MM.1S (cell line): ENCODE results near the gene CLRN3.

ENCODE experiments used
- DNase-seq: peaks from one replicate; pipeline ENCODE4 v3.0.0-alpha.2; 2015
- H2AFZ ChIP-seq: fragments of 300-600 bp; sonication (generic); 2 replicates; pipeline ENCODE4 v1.6.0; 2016; ENCODE audit warnings: antibody characterized with exemption, low read length
- H3F3A ChIP-seq: fragments of 300-600 bp; sonication (generic); 2 replicates; pipeline ENCODE4 v1.6.1; 2016; ENCODE audit warnings: mild to moderate bottlenecking, antibody characterized with exemption, low read length, moderate library complexity, mixed read lengths; ENCODE audit not compliant: insufficient read depth
- H3K27ac ChIP-seq: fragments of 300-600 bp; sonication (generic); 2 replicates; pipeline ENCODE4 v1.5.1; 2016; ENCODE audit warnings: mild to moderate bottlenecking, low read length
- H3K27me3 ChIP-seq: fragments of 300-600 bp; sonication (generic); replicated peaks from 2 replicates; pipeline ENCODE4 v1.6.0; 2016; ENCODE audit warnings: low read length; ENCODE audit not compliant: insufficient read depth
- H3K36me3 ChIP-seq: fragments of 300-600 bp; sonication (generic); replicated peaks from 2 replicates; pipeline ENCODE4 v1.6.1; 2016; ENCODE audit warnings: mild to moderate bottlenecking, low read length, mixed read lengths; ENCODE audit not compliant: insufficient read depth
- H3K4me1 ChIP-seq: fragments of 300-600 bp; sonication (generic); 2 replicates; pipeline ENCODE4 v1.6.1; 2016; ENCODE audit warnings: low read length, mixed read lengths
- H3K4me2 ChIP-seq: fragments of 300-600 bp; sonication (generic); 2 replicates; pipeline ENCODE4 v1.6.0; 2016; ENCODE audit warnings: low read depth, low read length
- H3K4me3 ChIP-seq: fragments of 300-600 bp; sonication (generic); 2 replicates; pipeline ENCODE4 v1.5.1; 2016; ENCODE audit warnings: low read length, mixed read lengths
- H3K79me2 ChIP-seq: fragments of 300-600 bp; sonication (generic); 2 replicates; pipeline ENCODE4 v1.6.1; 2016; ENCODE audit warnings: mixed run types, low read length, mixed read lengths
- H3K9ac ChIP-seq: fragments of 300-600 bp; sonication (generic); 2 replicates; pipeline ENCODE4 v1.6.1; 2016; ENCODE audit warnings: low read length, mixed read lengths
- H3K9me2 ChIP-seq: fragments of 300-600 bp; sonication (generic); replicated peaks from 2 replicates; pipeline ENCODE4 v1.6.1; 2016; ENCODE audit warnings: mild to moderate bottlenecking, low read length, mixed read lengths; ENCODE audit not compliant: insufficient read depth
- H3K9me3 ChIP-seq: fragments of 300-600 bp; sonication (generic); replicated peaks from 2 replicates; pipeline ENCODE4 v1.6.1; 2016; ENCODE audit warnings: mild to moderate bottlenecking, low read length, mixed read lengths; ENCODE audit not compliant: insufficient read depth
- H4K20me1 ChIP-seq: fragments of 300-600 bp; sonication (generic); 2 replicates; pipeline ENCODE4 v1.6.1; 2016; ENCODE audit warnings: mild to moderate bottlenecking, low read length, moderate library complexity, mixed read lengths; ENCODE audit not compliant: insufficient read depth
- CTCF ChIP-seq: fragments of 300-600 bp; sonication (generic); IDR thresholded peaks from 2 replicates; pipeline ENCODE4 v1.5.1; 2016; ENCODE audit warnings: antibody characterized with exemption, low read length, mixed read lengths
- EZH2 ChIP-seq: fragments of 300-600 bp; sonication (generic); optimal IDR thresholded peaks from 2 replicates; pipeline ENCODE3; 2017; ENCODE audit warnings: low read depth, mild to moderate bottlenecking, antibody characterized with exemption, low read length, mixed read lengths
- EZH2phosphoT487 ChIP-seq: fragments of 300-600 bp; sonication (generic); IDR thresholded peaks from 2 replicates; pipeline ENCODE4 v1.6.1; 2018; ENCODE audit warnings: antibody characterized with exemption, low read length

The CLRN3 gene

DNA sequence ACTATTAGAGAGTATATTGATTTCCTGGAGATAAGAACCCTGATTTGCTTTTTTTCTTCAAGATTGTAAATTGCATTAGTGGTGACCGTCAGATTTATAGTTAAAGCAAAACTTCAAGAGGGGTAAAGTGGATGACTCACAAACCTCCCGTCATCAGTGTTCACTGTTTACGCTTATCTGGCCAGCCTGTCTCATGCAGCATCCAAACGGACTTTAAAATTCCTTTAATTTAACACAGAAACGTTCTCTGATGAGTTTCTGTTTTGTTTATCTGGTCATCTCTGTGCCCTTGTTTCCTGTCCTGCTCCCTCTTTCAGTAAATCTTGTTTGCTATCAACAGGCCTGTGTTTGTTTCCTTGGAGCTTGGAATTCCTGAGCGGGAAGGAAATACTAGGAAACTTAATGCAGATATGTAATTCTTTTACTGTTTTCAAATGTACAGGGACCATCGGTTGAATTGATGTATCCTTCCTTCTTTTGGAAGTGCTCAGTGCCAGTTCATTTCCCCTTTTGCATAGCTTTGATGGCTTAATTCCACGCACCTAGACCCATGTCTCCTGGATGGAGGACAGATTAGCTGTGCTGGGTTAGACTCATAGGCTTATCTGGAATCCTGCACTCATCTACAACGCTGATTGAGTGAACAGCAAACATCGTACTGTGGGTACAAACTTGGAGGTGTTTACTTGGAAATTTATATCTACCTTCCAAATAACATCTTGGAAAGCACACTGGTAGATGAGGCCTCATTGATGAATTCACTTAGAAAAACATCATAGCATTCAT, 35.5 kb upstream of the CLRN3 start:
- no peaks in the 10 kb centered on the region for H3K79me2 ChIP-seq
- H3F3A ChIP-seq: no peaks in the 10 kb centered on the region
- no peak overlapping the region for H3K9ac ChIP-seq
- no peaks in the 10 kb centered on the region for H3K36me3 ChIP-seq
- H3K27ac ChIP-seq: no peak overlapping the region
- no peak overlapping the region for H3K4me2 ChIP-seq
- no peaks in the 10 kb centered on the region for H3K27me3 ChIP-seq
- H3K4me1 ChIP-seq: no peaks in the 10 kb centered on the region
- H2AFZ ChIP-seq: no peak overlapping the region
- no peaks in the 10 kb centered on the region for H4K20me1 ChIP-seq
- no peak overlapping the region for H3K4me3 ChIP-seq
- no peaks in the 10 kb centered on the region for H3K9me2 ChIP-seq
- DNase-seq: no peak
- TF ChIP-seq EZH2phosphoT487: no peak
- TF ChIP-seq CTCF: no peak
- TF ChIP-seq EZH2: no peak
- no peaks in the 10 kb centered on the region for H3K9me3 ChIP-seq

DNA sequence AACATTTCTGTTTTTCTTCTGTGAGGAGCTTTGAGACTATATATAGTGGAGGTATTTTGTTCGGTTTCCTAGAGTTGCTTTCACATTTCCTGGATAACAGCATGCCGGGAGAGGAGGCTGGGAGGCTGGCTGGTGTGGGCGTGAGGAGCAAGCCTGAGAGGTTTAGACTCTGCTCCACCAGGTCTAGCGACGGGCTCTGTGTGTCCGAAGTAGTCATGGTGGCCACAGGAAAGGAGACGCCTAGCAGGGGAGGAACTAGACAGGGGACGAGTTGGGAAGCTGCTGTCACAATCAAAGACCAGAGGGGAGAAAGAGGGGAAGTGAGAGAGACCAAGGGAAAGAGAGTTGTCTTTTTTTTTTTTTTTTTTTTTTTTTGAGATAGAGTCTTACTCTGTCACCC, 33.7 kb upstream of the CLRN3 start:
- no peak for DNase-seq
- no peaks in the 10 kb centered on the region for H3K79me2 ChIP-seq
- H3K36me3 ChIP-seq: no peaks in the 10 kb centered on the region
- TF ChIP-seq CTCF: no peak
- no peak for TF ChIP-seq EZH2phosphoT487
- no peak for TF ChIP-seq EZH2
- no peak overlapping the region for H3K4me3 ChIP-seq
- H3K27ac ChIP-seq: no peak overlapping the region
- no peak overlapping the region for H3K4me2 ChIP-seq
- H3K9me3 ChIP-seq: no peaks in the 10 kb centered on the region
- H3K9ac ChIP-seq: no peak overlapping the region
- no peaks in the 10 kb centered on the region for H3K4me1 ChIP-seq
- H2AFZ ChIP-seq: no peak overlapping the region
- H3K27me3 ChIP-seq: no peaks in the 10 kb centered on the region
- no peaks in the 10 kb centered on the region for H3K9me2 ChIP-seq
- no peaks in the 10 kb centered on the region for H3F3A ChIP-seq
- H4K20me1 ChIP-seq: no peaks in the 10 kb centered on the region

GRCh38 chr10:127925471-127926207, 32.9 kb upstream of the CLRN3 start:
- H3K36me3 ChIP-seq: no peaks in the 10 kb centered on the region
- H3F3A ChIP-seq: no peaks in the 10 kb centered on the region
- H4K20me1 ChIP-seq: no peaks in the 10 kb centered on the region
- no peak overlapping the region for H3K27ac ChIP-seq
- no peaks in the 10 kb centered on the region for H3K4me1 ChIP-seq
- no peaks in the 10 kb centered on the region for H3K9me2 ChIP-seq
- H3K9ac ChIP-seq: no peak overlapping the region
- no peaks in the 10 kb centered on the region for H3K79me2 ChIP-seq
- no peak for DNase-seq
- H3K27me3 ChIP-seq: no peaks in the 10 kb centered on the region
- H3K4me2 ChIP-seq: no peak overlapping the region
- no peaks in the 10 kb centered on the region for H3K9me3 ChIP-seq
- no peak overlapping the region for H3K4me3 ChIP-seq
- TF ChIP-seq CTCF (no peak), EZH2phosphoT487 (no peak), EZH2 (no peak)
- no peak overlapping the region for H2AFZ ChIP-seq
